ENCODE results near the gene SOCS6.

DNA sequence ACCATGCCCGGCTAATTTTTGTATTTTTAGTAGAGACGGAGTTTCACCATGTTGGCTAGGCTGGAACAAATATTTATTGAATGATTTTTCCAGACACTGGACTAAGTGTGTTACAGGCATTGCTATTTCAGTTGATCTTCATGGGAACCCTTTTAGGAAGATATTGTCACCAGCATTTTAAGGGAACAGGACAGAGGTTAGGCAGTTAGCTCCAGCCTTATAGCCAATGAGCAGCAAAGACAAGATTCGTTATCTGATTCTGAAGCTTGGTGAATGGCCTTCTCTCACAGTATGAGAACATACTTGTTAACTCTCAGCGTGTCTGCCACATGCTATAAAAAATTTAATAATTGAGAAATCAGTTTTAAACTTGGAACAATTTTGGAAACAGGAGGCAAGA lies 73.4 kb downstream of the SOCS6 start:
- TF ChIP-seq, protein P1, sequence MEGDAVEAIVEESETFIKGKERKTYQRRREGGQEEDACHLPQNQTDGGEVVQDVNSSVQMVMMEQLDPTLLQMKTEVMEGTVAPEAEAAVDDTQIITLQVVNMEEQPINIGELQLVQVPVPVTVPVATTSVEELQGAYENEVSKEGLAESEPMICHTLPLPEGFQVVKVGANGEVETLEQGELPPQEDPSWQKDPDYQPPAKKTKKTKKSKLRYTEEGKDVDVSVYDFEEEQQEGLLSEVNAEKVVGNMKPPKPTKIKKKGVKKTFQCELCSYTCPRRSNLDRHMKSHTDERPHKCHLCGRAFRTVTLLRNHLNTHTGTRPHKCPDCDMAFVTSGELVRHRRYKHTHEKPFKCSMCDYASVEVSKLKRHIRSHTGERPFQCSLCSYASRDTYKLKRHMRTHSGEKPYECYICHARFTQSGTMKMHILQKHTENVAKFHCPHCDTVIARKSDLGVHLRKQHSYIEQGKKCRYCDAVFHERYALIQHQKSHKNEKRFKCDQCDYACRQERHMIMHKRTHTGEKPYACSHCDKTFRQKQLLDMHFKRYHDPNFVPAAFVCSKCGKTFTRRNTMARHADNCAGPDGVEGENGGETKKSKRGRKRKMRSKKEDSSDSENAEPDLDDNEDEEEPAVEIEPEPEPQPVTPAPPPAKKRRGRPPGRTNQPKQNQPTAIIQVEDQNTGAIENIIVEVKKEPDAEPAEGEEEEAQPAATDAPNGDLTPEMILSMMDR (IDR thresholded peaks at IDR 0.05) = no peak
- TF ChIP-seq, protein P2, sequence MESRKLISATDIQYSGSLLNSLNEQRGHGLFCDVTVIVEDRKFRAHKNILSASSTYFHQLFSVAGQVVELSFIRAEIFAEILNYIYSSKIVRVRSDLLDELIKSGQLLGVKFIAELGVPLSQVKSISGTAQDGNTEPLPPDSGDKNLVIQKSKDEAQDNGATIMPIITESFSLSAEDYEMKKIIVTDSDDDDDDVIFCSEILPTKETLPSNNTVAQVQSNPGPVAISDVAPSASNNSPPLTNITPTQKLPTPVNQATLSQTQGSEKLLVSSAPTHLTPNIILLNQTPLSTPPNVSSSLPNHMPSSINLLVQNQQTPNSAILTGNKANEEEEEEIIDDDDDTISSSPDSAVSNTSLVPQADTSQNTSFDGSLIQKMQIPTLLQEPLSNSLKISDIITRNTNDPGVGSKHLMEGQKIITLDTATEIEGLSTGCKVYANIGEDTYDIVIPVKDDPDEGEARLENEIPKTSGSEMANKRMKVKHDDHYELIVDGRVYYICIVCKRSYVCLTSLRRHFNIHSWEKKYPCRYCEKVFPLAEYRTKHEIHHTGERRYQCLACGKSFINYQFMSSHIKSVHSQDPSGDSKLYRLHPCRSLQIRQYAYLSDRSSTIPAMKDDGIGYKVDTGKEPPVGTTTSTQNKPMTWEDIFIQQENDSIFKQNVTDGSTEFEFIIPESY (IDR thresholded peaks at IDR 0.05; ENCODE audit: borderline replicate concordance, low read depth) = no peak
- no peak for TF ChIP-seq RFX5 (IDR thresholded peaks at IDR 0.05; ENCODE audit: low read length)
- TF ChIP-seq TCF12 (IDR thresholded peaks at IDR 0.05) = no peak
- no peak for TF ChIP-seq POLR2AphosphoS5 (IDR thresholded peaks at IDR 0.05; ENCODE audit: low read depth, low read length)
- TF ChIP-seq, protein P3, sequence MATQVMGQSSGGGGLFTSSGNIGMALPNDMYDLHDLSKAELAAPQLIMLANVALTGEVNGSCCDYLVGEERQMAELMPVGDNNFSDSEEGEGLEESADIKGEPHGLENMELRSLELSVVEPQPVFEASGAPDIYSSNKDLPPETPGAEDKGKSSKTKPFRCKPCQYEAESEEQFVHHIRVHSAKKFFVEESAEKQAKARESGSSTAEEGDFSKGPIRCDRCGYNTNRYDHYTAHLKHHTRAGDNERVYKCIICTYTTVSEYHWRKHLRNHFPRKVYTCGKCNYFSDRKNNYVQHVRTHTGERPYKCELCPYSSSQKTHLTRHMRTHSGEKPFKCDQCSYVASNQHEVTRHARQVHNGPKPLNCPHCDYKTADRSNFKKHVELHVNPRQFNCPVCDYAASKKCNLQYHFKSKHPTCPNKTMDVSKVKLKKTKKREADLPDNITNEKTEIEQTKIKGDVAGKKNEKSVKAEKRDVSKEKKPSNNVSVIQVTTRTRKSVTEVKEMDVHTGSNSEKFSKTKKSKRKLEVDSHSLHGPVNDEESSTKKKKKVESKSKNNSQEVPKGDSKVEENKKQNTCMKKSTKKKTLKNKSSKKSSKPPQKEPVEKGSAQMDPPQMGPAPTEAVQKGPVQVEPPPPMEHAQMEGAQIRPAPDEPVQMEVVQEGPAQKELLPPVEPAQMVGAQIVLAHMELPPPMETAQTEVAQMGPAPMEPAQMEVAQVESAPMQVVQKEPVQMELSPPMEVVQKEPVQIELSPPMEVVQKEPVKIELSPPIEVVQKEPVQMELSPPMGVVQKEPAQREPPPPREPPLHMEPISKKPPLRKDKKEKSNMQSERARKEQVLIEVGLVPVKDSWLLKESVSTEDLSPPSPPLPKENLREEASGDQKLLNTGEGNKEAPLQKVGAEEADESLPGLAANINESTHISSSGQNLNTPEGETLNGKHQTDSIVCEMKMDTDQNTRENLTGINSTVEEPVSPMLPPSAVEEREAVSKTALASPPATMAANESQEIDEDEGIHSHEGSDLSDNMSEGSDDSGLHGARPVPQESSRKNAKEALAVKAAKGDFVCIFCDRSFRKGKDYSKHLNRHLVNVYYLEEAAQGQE (IDR thresholded peaks at IDR 0.05; ENCODE audit: low read depth, low read length) = no peak
- TF ChIP-seq, protein P4, sequence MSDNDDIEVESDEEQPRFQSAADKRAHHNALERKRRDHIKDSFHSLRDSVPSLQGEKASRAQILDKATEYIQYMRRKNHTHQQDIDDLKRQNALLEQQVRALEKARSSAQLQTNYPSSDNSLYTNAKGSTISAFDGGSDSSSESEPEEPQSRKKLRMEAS (IDR thresholded peaks at IDR 0.05; ENCODE audit: low read depth) = no peak
- no peak for TF ChIP-seq EZH2phosphoT487 (IDR thresholded peaks at IDR 0.05; ENCODE audit: borderline replicate concordance, low read depth)
- TF ChIP-seq TAF1 (IDR thresholded peaks at IDR 0.05; ENCODE audit: borderline replicate concordance, low read depth, low read length) = no peak
- TF ChIP-seq SMC3 (IDR thresholded peaks at IDR 0.05; ENCODE audit: low read depth, low read length) = no peak
- TF ChIP-seq JUND (IDR thresholded peaks at IDR 0.05) = no peak
- no peak for TF ChIP-seq SIN3A (IDR thresholded peaks at IDR 0.05; ENCODE audit: borderline replicate concordance, low read depth, low read length)
- no peak for TF ChIP-seq GABPA (IDR thresholded peaks at IDR 0.05; ENCODE audit: low read depth)
